NCI-H226 (cell line): ENCODE results near the gene ACSS1.

Experiments
- DNase-seq: peaks from one replicate; pipeline ENCODE4 v3.0.0-alpha.2; 2015

Gene ACSS1

GRCh38 chr20:25058847-25059810 lies 1.2 kb upstream of the ACSS1 start:
- no peak for DNase-seq

GRCh38 chr20:25057234-25058050 lies 497 bp downstream of the ACSS1 start:
- no peak for DNase-seq

- DNase-seq: no peak
Observed at GRCh38 chr20:25056690-25057233, 1.2 kb downstream of the ACSS1 start.

GRCh38 chr20:25055711-25056495 lies 2.0 kb downstream of the ACSS1 start:
- no peak for DNase-seq

GRCh38 chr20:25054995-25055629 lies 2.8 kb downstream of the ACSS1 start:
- DNase-seq: no peak

- DNase-seq: no peak
Observed at GRCh38 chr20:25054096-25054820, 3.7 kb downstream of the ACSS1 start.

- no peak for DNase-seq
Observed at GRCh38 chr20:25053255-25054031, 4.5 kb downstream of the ACSS1 start.

GRCh38 chr20:25052255-25053194 lies 5.4 kb downstream of the ACSS1 start:
- peak; percentile 72 for DNase-seq

GRCh38 chr20:25051386-25052155 lies 6.4 kb downstream of the ACSS1 start:
- DNase-seq: no peak

GRCh38 chr20:25050501-25051350 lies 7.2 kb downstream of the ACSS1 start:
- no peak for DNase-seq

- no peak for DNase-seq
Observed at GRCh38 chr20:25050082-25050481, 7.9 kb downstream of the ACSS1 start.

GRCh38 chr20:25049261-25050060 lies 8.5 kb downstream of the ACSS1 start:
- DNase-seq: no peak

GRCh38 chr20:25048519-25048952 lies 9.4 kb downstream of the ACSS1 start:
- no peak for DNase-seq

- DNase-seq: no peak
Observed at GRCh38 chr20:25047766-25048165, 10.2 kb downstream of the ACSS1 start.

GRCh38 chr20:25046736-25047666 lies 10.9 kb downstream of the ACSS1 start:
- DNase-seq: no peak
